DMS79 treated with DMSO at 0.1 percent for 48 hours (cell line): ENCODE results near the gene BRF1.

Experiments used
- DNase-seq: peaks from one replicate; lab custom pipeline; 2025; lab: John Stamatoyannopoulos, UW

The BRF1 gene

GRCh38 chr14:105193916-105194782, 106.7 kb downstream of the BRF1 start:
- DNase-seq: peak; percentile 98

- DNase-seq: no peak
These were observed 107.7 kb downstream of the BRF1 start for GRCh38 chr14:105192866-105193731.

- no peak for DNase-seq
These were observed 112.8 kb downstream of the BRF1 start for GRCh38 chr14:105187935-105188524.

GRCh38 chr14:105187116-105187515, 113.7 kb downstream of the BRF1 start:
- peak; percentile 86 for DNase-seq

GRCh38 chr14:105185973-105186372, 114.8 kb downstream of the BRF1 start:
- DNase-seq: no peak

GRCh38 chr14:105185001-105185400, 115.8 kb downstream of the BRF1 start:
- no peak for DNase-seq

- DNase-seq: peak; percentile 85
These were observed 116.3 kb downstream of the BRF1 start for GRCh38 chr14:105184461-105184860.

GRCh38 chr14:105182296-105183020, 118.3 kb downstream of the BRF1 start:
- no peak for DNase-seq

- DNase-seq: no peak
These were observed 119.1 kb downstream of the BRF1 start for GRCh38 chr14:105181549-105182295.

GRCh38 chr14:105180592-105181548, 119.9 kb downstream of the BRF1 start, which contains the start of gene NUDT14:
TSS of gene NUDT14 (minus strand) at chr14:105181312. CDS start at chr14:105181209, 103 bp downstream.
- peak; percentile 80 for DNase-seq

GRCh38 chr14:105179191-105179590, 121.6 kb downstream of the BRF1 start:
- no peak for DNase-seq

GRCh38 chr14:105178868-105179140, 122.0 kb downstream of the BRF1 start:
- no peak for DNase-seq

GRCh38 chr14:105178069-105178867, 122.5 kb downstream of the BRF1 start:
- no peak for DNase-seq

GRCh38 chr14:105177082-105177481, 123.7 kb downstream of the BRF1 start:
- no peak for DNase-seq

- DNase-seq: no peak
These were observed 124.3 kb downstream of the BRF1 start for GRCh38 chr14:105176513-105176912.

- DNase-seq: no peak
These were observed 126.6 kb downstream of the BRF1 start for GRCh38 chr14:105173901-105174894.

GRCh38 chr14:105173145-105173544, 127.7 kb downstream of the BRF1 start:
- no peak for DNase-seq

- DNase-seq: no peak
These were observed 128.3 kb downstream of the BRF1 start for GRCh38 chr14:105172476-105172875.
